ENCODE measurements around the gene PEX7.
"Not testable (repeated sequence)": the region's sequence is repeated elsewhere in the genome, so short reads cannot be mapped to it uniquely, and the experiment has no call there.

The PEX7 gene

GRCh38 chr6:136897071-136897470, 74.7 kb downstream of the PEX7 start:
- no peak for DNase-seq (ENCODE audit: low spot score)

- no peak for DNase-seq (ENCODE audit: low spot score)
Measured at GRCh38 chr6:136901212-136901784, 78.9 kb downstream of the PEX7 start.

GRCh38 chr6:136904477-136904876, 82.1 kb downstream of the PEX7 start:
- DNase-seq (ENCODE audit: low spot score): not testable (repeated sequence)

GRCh38 chr6:136914947-136915346, 92.6 kb downstream of the PEX7 start:
- DNase-seq (ENCODE audit: low spot score): no peak

- DNase-seq (ENCODE audit: low spot score): no peak
Measured at GRCh38 chr6:136918706-136919105, 96.3 kb downstream of the PEX7 start.

- no peak for DNase-seq (ENCODE audit: low spot score)
Measured at GRCh38 chr6:136920216-136920615, 97.8 kb downstream of the PEX7 start.

GRCh38 chr6:136920671-136921380, 98.4 kb downstream of the PEX7 start:
- DNase-seq (ENCODE audit: low spot score): peak; percentile 17

GRCh38 chr6:136921381-136921935, 99.1 kb downstream of the PEX7 start:
- DNase-seq (ENCODE audit: low spot score): peak; percentile 19

- DNase-seq (ENCODE audit: low spot score): peak; percentile 15
Measured at GRCh38 chr6:136921936-136922684, 99.7 kb downstream of the PEX7 start, which contains the start of gene SLC35D3. SLC35D3 (plus strand) TSS chr6:136922301; CDS start chr6:136922429, 128 bp downstream.

- no peak for DNase-seq (ENCODE audit: low spot score)
Measured at GRCh38 chr6:136922685-136923006, 100.3 kb downstream of the PEX7 start.

GRCh38 chr6:136923116-136923953, 100.9 kb downstream of the PEX7 start:
- DNase-seq (ENCODE audit: low spot score): no peak

- no peak for DNase-seq (ENCODE audit: low spot score)
Measured at GRCh38 chr6:136923954-136924673, 101.7 kb downstream of the PEX7 start.

GRCh38 chr6:136926383-136926782, 104.0 kb downstream of the PEX7 start:
- no peak for DNase-seq (ENCODE audit: low spot score)

- DNase-seq (ENCODE audit: low spot score): peak; percentile 8
Measured at GRCh38 chr6:136927292-136927691, 104.9 kb downstream of the PEX7 start.

- no peak for DNase-seq (ENCODE audit: low spot score)
Measured at GRCh38 chr6:136930528-136930927, 108.1 kb downstream of the PEX7 start.

GRCh38 chr6:136932599-136932998, 110.2 kb downstream of the PEX7 start:
- DNase-seq (ENCODE audit: low spot score): no peak

GRCh38 chr6:136945072-136945471, 122.7 kb downstream of the PEX7 start:
- DNase-seq (ENCODE audit: low spot score): no peak

GRCh38 chr6:136945711-136946121, 123.3 kb downstream of the PEX7 start:
- no peak for DNase-seq (ENCODE audit: low spot score)

- no peak for DNase-seq (ENCODE audit: low spot score)
Measured at GRCh38 chr6:136947037-136947436, 124.6 kb downstream of the PEX7 start.

- DNase-seq (ENCODE audit: low spot score): not testable (repeated sequence)
Measured at GRCh38 chr6:136949957-136950356, 127.6 kb downstream of the PEX7 start.

GRCh38 chr6:136950436-136951126, 128.2 kb downstream of the PEX7 start:
- no peak for DNase-seq (ENCODE audit: low spot score)
